DOHH2 (cell line): Measurements from ENCODE around the gene PPP1R1B.

ENCODE experiments used
- H3F3A ChIP-seq: fragments of 200-600 bp; sonication (generic), shearing (Covaris generic); 2 replicates; pipeline ENCODE4 v1.6.0; 2016; ENCODE audit warnings: antibody characterized with exemption, mild to moderate bottlenecking; ENCODE audit not compliant: control insufficient read depth, insufficient read depth
- H3K27ac ChIP-seq: fragments of 200-600 bp; sonication (generic); 2 replicates; pipeline ENCODE4 v1.5.1; 2014; ENCODE audit warnings: low read depth, mild to moderate bottlenecking, low read length, moderate library complexity
- H3K27me3 ChIP-seq: fragments of 200-600 bp; sonication (generic); 2 replicates; pipeline ENCODE4 v1.6.1; 2014; ENCODE audit warnings: mild to moderate bottlenecking, low read length, mixed read lengths; ENCODE audit not compliant: control insufficient read depth
- H3K36me3 ChIP-seq: fragments of 200-600 bp; sonication (generic); 2 replicates; pipeline ENCODE4 v1.6.1; 2014; ENCODE audit warnings: mild to moderate bottlenecking, low read length, moderate library complexity, mixed read lengths; ENCODE audit not compliant: control insufficient read depth
- H3K4me1 ChIP-seq: fragments of 200-600 bp; sonication (generic); 2 replicates; pipeline ENCODE4 v1.6.1; 2014; ENCODE audit warnings: mild to moderate bottlenecking, low read length, mixed read lengths; ENCODE audit not compliant: control insufficient read depth
- H3K4me2 ChIP-seq: fragments of 200-600 bp; sonication (generic); 2 replicates; pipeline ENCODE4 v1.6.0; 2014; ENCODE audit warnings: mild to moderate bottlenecking, low read length, moderate library complexity
- H3K4me3 ChIP-seq: fragments of 200-600 bp; sonication (generic); 2 replicates; pipeline ENCODE4 v1.5.1; 2014; ENCODE audit warnings: mild to moderate bottlenecking, low read length, mixed read lengths
- H3K79me2 ChIP-seq: fragments of 200-600 bp; sonication (generic); 2 replicates; pipeline ENCODE4 v1.6.1; 2014; ENCODE audit warnings: mild to moderate bottlenecking, low read length, mixed read lengths; ENCODE audit not compliant: control insufficient read depth
- H3K9me2 ChIP-seq: fragments of 200-600 bp; sonication (generic); replicated peaks from 2 replicates; pipeline ENCODE4 v1.6.1; 2014; ENCODE audit warnings: mild to moderate bottlenecking, low read length, mixed read lengths; ENCODE audit not compliant: control insufficient read depth
- H3K9me3 ChIP-seq: fragments of 200-600 bp; sonication (generic); 2 replicates; pipeline ENCODE4 v1.6.1; 2014; ENCODE audit warnings: antibody characterized with exemption, low read length, mixed read lengths; ENCODE audit not compliant: control insufficient read depth, insufficient read depth
- H4K20me1 ChIP-seq: fragments of 200-600 bp; sonication (generic); 2 replicates; pipeline ENCODE4 v1.6.0; 2014; ENCODE audit warnings: low read depth, mild to moderate bottlenecking, antibody characterized with exemption, low read length, moderate library complexity; ENCODE audit not compliant: control insufficient read depth, insufficient read depth
- CTCF ChIP-seq: fragments of 200-600 bp; sonication (generic); IDR thresholded peaks from one replicate; pipeline ENCODE4 v1.5.1; 2014; ENCODE audit warnings: antibody characterized with exemption, mild to moderate bottlenecking, low read depth, low read length; ENCODE audit not compliant: poor library complexity, severe bottlenecking
- EZH2phosphoT487 ChIP-seq: fragments of 200-600 bp; sonication (generic); IDR thresholded peaks from 2 replicates; pipeline ENCODE4 v1.6.1; 2017; ENCODE audit warnings: borderline replicate concordance, mild to moderate bottlenecking, antibody characterized with exemption, low read length, moderate library complexity, mixed read lengths

PPP1R1B gene

DNA sequence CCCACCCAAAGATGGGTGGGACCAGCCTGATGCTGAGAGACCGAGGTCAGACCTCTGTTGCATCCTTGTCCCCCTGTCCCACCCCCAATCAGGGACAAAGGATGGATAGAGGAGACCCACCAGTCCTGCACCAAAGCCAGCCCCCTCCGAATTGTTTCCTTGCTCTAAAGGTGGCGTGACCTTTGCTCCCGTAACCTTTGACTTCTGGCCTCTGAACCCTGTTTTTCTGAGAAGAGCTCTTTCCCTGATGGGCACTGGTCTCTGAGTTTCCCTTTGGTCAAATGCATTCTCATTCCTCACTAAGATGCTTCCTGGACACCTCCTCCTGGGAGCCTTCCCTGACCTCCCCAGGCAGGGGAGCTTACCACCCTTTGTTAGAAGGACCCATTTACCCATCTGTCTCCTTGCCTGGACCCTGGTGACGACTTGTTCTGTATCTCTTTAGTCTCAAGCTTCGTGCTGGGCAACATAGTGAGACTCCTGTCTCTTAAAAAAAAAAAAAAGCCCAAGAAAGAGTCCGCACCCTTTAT lies 13.8 kb upstream of the PPP1R1B start:
- Histone ChIP-seq H3K27me3 (peaks cover 18% of the 10 kb centered on the region), H3K4me2 (no peak overlapping the region), H3K79me2 (no peaks in the 10 kb centered on the region), H3F3A (peaks cover 6% of the 10 kb centered on the region), H3K36me3 (no peaks in the 10 kb centered on the region), H3K27ac (no peak overlapping the region), H3K9me2 (no peaks in the 10 kb centered on the region), H3K4me1 (peaks cover 7% of the 10 kb centered on the region), H4K20me1 (no peaks in the 10 kb centered on the region), H3K4me3 (no peak overlapping the region), H3K9me3 (no peaks in the 10 kb centered on the region)
- no peak for TF ChIP-seq CTCF
- no peak for TF ChIP-seq EZH2phosphoT487

- H3K27me3 ChIP-seq: peaks cover 3% of the 10 kb centered on the region
- H3K4me3 ChIP-seq: no peak overlapping the region
- H4K20me1 ChIP-seq: no peaks in the 10 kb centered on the region
- no peaks in the 10 kb centered on the region for H3K9me2 ChIP-seq
- H3K9me3 ChIP-seq: no peaks in the 10 kb centered on the region
- no peaks in the 10 kb centered on the region for H3K79me2 ChIP-seq
- H3F3A ChIP-seq: peaks cover 13% of the 10 kb centered on the region
- peaks cover 19% of the 10 kb centered on the region for H3K4me1 ChIP-seq
- no peaks in the 10 kb centered on the region for H3K36me3 ChIP-seq
- H3K4me2 ChIP-seq: no peak overlapping the region
- H3K27ac ChIP-seq: no peak overlapping the region
- TF ChIP-seq CTCF (no peak), EZH2phosphoT487 (no peak)
These were observed 12.1 kb upstream of the PPP1R1B start for GRCh38 chr17:39614545-39615157.

DNA sequence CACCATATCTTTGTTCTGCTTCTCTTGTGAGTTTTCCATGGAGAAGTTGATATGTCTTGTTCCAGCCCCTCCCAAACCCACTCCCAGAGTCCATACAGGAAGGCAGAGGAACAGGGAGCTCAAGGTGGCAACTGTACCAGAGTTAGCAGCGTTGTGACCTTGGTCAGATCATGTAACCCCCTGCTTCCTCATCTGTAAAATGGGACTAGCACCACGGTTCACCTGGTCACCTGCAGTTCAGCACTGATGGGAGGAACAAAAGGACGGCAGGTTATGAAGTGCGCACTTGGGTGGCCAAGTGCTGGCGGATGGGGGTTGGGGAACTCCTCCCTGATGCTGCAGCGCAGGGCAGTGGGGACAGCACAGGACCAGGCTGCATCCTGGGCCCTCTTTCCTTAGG lies 11.3 kb upstream of the PPP1R1B start:
- no peaks in the 10 kb centered on the region for H3K79me2 ChIP-seq
- no peak overlapping the region for H3K4me3 ChIP-seq
- H3F3A ChIP-seq: peaks cover 15% of the 10 kb centered on the region
- H3K27me3 ChIP-seq: 0 out of 2 replicates have a peak, but pooled peaks cover 3% of the 10 kb centered on the region
- no peaks in the 10 kb centered on the region for H4K20me1 ChIP-seq
- H3K9me2 ChIP-seq: no peaks in the 10 kb centered on the region
- H3K27ac ChIP-seq: no peak overlapping the region
- peaks cover 19% of the 10 kb centered on the region for H3K4me1 ChIP-seq
- no peaks in the 10 kb centered on the region for H3K36me3 ChIP-seq
- no peak for TF ChIP-seq EZH2phosphoT487
- no peak for TF ChIP-seq CTCF
- H3K4me2 ChIP-seq: no peak overlapping the region
- H3K9me3 ChIP-seq: no peaks in the 10 kb centered on the region
